ENCODE data around the gene GALNT17. TPM values are rescaled to one million over a fixed set of nuclear protein-coding genes. Genes with fewer than 3 reads are reported as not detected.

GALNT17 gene
- total and polyA plus RNA-seq, 11 donors, result 16.9 to 116 (median 73.1) TPM

- H3K4me3 ChIP-seq, result no peak overlapping the region
- intact Hi-C loops (cut with DNase I), result no loop called here
- DNase-seq (no peak), ATAC-seq (no peak)
- H3K36me3 ChIP-seq, result no peaks in the 10 kb centered on the region
- H3K27ac ChIP-seq, result no peak overlapping the region
- no peaks in the 10 kb centered on the region for H3K9me3 ChIP-seq
- no peaks in the 10 kb centered on the region for H3K27me3 ChIP-seq
- WGBS, 4 donors, result 80 to 89% (median 83%) methylated on average over 4 of the region's 4 CpGs
- H3K4me1 ChIP-seq, result peaks cover 0 to 5% (median 0%) of the 10 kb centered on the region in 12 donors
- TF ChIP-seq POLR2A (IDR thresholded peaks at IDR 0.05), result no peak
- no peak for TF ChIP-seq CTCF (IDR thresholded peaks at IDR 0.05)
Measured at GRCh38 chr7:71171476-71171875, 39.5 kb downstream of the GALNT17 start.

- H3K9me3 ChIP-seq, result peaks cover 0 to 11% (median 0%) of the 10 kb centered on the region in 12 donors
- no peaks in the 10 kb centered on the region for H3K36me3 ChIP-seq
- peak; percentile 58 to 76 (median 70) for ATAC-seq
- H3K4me3 ChIP-seq, result no peak overlapping the region
- TF ChIP-seq POLR2A (IDR thresholded peaks at IDR 0.05) (no peak), CTCF (IDR thresholded peaks at IDR 0.05) (no peak)
- WGBS, 4 donors, result 46 to 57% (median 50%) methylated on average over 7 of the region's 7 CpGs
- peak; percentile 18 to 67 (median 44) for DNase-seq
- intact Hi-C loops (cut with DNase I), result no loop called here
- no peak overlapping the region for H3K27ac ChIP-seq
- H3K27me3 ChIP-seq, result no peaks in the 10 kb centered on the region
- H3K4me1 ChIP-seq, result peaks cover 0 to 5% (median 0%) of the 10 kb centered on the region in 12 donors
Measured at GRCh38 chr7:71173955-71174354, 42.0 kb downstream of the GALNT17 start.

- intact Hi-C loops (cut with DNase I), result no loop called here
- DNase-seq (no peak), ATAC-seq (peak in 2 of 4 donors; percentile 20 to 34)
- Histone ChIP-seq H3K27ac (peak overlapping the region in 1 of 12 donors; percentile 2), H3K36me3 (no peaks in the 10 kb centered on the region), H3K27me3 (no peaks in the 10 kb centered on the region), H3K9me3 (peaks cover 0 to 13% (median 0%) of the 10 kb centered on the region in 12 donors), H3K4me1 (peaks cover 0 to 6% (median 0%) of the 10 kb centered on the region in 12 donors), H3K4me3 (no peak overlapping the region)
- 28 to 66% (median 46%) methylated on average over 4 of the region's 4 CpGs for WGBS, 4 donors
- TF ChIP-seq POLR2A (IDR thresholded peaks at IDR 0.05) (no peak), CTCF (IDR thresholded peaks at IDR 0.05) (no peak)
Measured at GRCh38 chr7:71182438-71182935, 50.5 kb downstream of the GALNT17 start.

GRCh38 chr7:71184136-71184535 lies 52.2 kb downstream of the GALNT17 start:
- 84 to 89% (median 87%) methylated on average over 5 of the region's 5 CpGs for WGBS, 4 donors
- intact Hi-C loops (cut with DNase I), result no loop called here
- Histone ChIP-seq H3K27me3 (no peaks in the 10 kb centered on the region), H3K4me1 (peaks cover 0 to 6% (median 0%) of the 10 kb centered on the region in 12 donors), H3K36me3 (no peaks in the 10 kb centered on the region), H3K9me3 (peaks cover 0 to 5% (median 0%) of the 10 kb centered on the region in 12 donors), H3K4me3 (no peak overlapping the region), H3K27ac (no peak overlapping the region)
- ATAC-seq (no peak), DNase-seq (no peak)
- TF ChIP-seq POLR2A (IDR thresholded peaks at IDR 0.05) (no peak), CTCF (IDR thresholded peaks at IDR 0.05) (no peak)

All from heart left ventricle (tissue), 16 donors.